HL-60 (cell line): Measurements from ENCODE around the gene GGTA1.

Experiments
- DNase-seq, 2 experiments: peaks; one replicate each; pipeline ENCODE4 v3.0.0-alpha.2; 2010 to 2020; ENCODE audit warnings: low read depth in 1 of 2, low spot score in 1 of 2
- H3K27ac ChIP-seq: fragments of 250-450 bp; sonication (Bioruptor Pico); replicated peaks from 2 replicates; pipeline ENCODE4 v1.5.1; 2020; ENCODE audit warnings: mild to moderate bottlenecking, moderate library complexity
- H3K27me3 ChIP-seq: fragments of 250-450 bp; sonication (Bioruptor Pico); 2 replicates; pipeline ENCODE4 v1.5.1; 2021; ENCODE audit warnings: mild to moderate bottlenecking, moderate library complexity; ENCODE audit not compliant: insufficient read depth, poor library complexity, severe bottlenecking
- H3K4me3 ChIP-seq: replicated peaks from 2 replicates; pipeline ENCODE4 v1.5.1; 2011; ENCODE audit warnings: mild to moderate bottlenecking, control low read depth, low read length; ENCODE audit not compliant: insufficient read depth
- GABPA ChIP-seq: IDR thresholded peaks from 2 replicates; pipeline ENCODE4 v1.6.1; 2012; ENCODE audit warnings: low read depth
- POLR2AphosphoS5 ChIP-seq: IDR thresholded peaks from 2 replicates; pipeline ENCODE4 v1.6.1; 2012; ENCODE audit warnings: low read depth
- REST ChIP-seq: IDR thresholded peaks from 2 replicates; pipeline ENCODE4 v1.6.1; 2012; ENCODE audit warnings: low read depth; ENCODE audit not compliant: insufficient replicate concordance
- SPI1 ChIP-seq: IDR thresholded peaks from 2 replicates; pipeline ENCODE4 v1.6.1; 2012; ENCODE audit warnings: low read depth, mild to moderate bottlenecking, borderline replicate concordance
- TF ChIP-seq, protein P1 (sequence below): IDR thresholded peaks from one replicate; pipeline ENCODE4 v1.5.1; 2011; ENCODE audit warnings: low read length, control low read depth, inconsistent platforms; ENCODE audit not compliant: insufficient read depth

GGTA1 gene

DNA sequence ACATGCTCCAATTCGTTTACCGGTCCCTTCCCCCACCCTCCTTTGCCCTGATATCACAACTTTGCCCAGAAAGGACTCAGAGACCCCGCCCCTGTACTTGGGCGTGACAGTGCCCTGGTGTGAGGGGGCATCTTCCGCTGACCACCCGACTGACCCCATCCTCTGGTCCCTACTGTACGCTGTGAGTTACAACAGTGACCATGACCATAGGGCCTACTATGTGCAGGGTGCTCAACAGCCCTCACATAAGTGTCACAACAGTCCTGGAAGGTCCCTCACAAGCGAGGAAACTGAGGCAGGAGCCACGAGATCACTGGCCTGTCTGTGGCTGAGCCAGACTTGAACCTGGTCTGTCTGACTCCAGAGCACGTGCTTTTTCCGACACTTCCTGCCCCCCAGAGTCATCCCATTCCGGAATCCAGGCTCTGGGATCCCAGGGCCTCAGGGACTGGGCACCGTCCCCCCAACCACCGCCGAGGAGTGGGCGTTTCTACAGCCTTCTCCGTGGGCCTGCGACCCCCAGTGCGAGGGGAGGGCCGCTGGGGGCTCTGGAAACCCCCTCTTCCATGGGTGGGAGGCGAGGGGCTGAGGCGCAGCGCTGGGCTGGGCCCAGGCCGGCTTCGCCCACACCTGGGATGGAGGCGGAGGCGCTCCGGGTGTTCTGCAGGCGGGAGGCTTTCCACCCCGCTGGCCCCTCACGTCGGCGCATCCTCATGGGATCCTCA, 45.7 kb upstream of the GGTA1 start:
- no peak overlapping the region for H3K4me3 ChIP-seq
- TF ChIP-seq, protein P1, sequence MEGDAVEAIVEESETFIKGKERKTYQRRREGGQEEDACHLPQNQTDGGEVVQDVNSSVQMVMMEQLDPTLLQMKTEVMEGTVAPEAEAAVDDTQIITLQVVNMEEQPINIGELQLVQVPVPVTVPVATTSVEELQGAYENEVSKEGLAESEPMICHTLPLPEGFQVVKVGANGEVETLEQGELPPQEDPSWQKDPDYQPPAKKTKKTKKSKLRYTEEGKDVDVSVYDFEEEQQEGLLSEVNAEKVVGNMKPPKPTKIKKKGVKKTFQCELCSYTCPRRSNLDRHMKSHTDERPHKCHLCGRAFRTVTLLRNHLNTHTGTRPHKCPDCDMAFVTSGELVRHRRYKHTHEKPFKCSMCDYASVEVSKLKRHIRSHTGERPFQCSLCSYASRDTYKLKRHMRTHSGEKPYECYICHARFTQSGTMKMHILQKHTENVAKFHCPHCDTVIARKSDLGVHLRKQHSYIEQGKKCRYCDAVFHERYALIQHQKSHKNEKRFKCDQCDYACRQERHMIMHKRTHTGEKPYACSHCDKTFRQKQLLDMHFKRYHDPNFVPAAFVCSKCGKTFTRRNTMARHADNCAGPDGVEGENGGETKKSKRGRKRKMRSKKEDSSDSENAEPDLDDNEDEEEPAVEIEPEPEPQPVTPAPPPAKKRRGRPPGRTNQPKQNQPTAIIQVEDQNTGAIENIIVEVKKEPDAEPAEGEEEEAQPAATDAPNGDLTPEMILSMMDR: no peak
- no peak for TF ChIP-seq REST
- TF ChIP-seq POLR2AphosphoS5: no peak
- TF ChIP-seq GABPA: no peak
- TF ChIP-seq SPI1: no peak
- no peak overlapping the region for H3K27ac ChIP-seq
- peaks cover 13% of the 10 kb centered on the region for H3K27me3 ChIP-seq
- DNase-seq: no peak

- Histone ChIP-seq H3K27me3 (peaks cover 7% of the 10 kb centered on the region), H3K27ac (no peak overlapping the region), H3K4me3 (no peak overlapping the region)
- DNase-seq: no peak
- TF ChIP-seq SPI1 (no peak), POLR2AphosphoS5 (no peak), REST (no peak), GABPA (no peak)
- TF ChIP-seq, protein P1: no peak
Measured at GRCh38 chr9:121542025-121542424, 42.4 kb upstream of the GGTA1 start.

DNA sequence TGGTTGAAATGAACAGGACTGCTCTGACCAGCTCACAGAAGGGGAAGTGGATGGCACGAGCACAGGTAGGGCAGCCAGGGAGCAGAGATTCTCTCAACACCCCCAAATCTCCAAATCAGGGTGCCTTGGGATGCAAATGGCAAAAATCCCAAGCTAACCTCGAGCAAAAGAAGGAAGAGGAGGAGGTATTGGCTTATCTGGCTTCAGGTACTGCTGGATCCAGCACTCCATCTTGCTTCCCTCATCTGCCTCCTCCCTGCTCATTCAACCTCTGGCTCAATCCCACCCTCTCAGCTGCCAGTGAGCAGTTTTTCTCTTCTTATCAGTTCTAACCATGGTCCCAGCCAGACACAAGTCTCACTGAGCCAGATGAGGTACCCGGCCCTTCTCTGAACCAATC, 41.6 kb upstream of the GGTA1 start:
- no peak for DNase-seq
- H3K27ac ChIP-seq: no peak overlapping the region
- peaks cover 2% of the 10 kb centered on the region for H3K27me3 ChIP-seq
- no peak overlapping the region for H3K4me3 ChIP-seq
- TF ChIP-seq SPI1: 0 out of 2 replicates have a peak, but pooled peaks have one; percentile 27
- no peak for TF ChIP-seq REST
- TF ChIP-seq, protein P1: no peak
